ENCODE measurements around the gene THAP12. TPM values are rescaled to one million over a fixed set of nuclear protein-coding genes. Genes with fewer than 3 reads are reported as not detected.
A peak's percentile ranks its signal among the peaks of the same experiment; 100 is the strongest.

THAP12 gene
- total and polyA plus RNA-seq, 2 of the 13 experiments (the other 11 are each of a cell fraction or from before 2014, with no cell fraction given): 18.8 to 51.3 TPM

DNA sequence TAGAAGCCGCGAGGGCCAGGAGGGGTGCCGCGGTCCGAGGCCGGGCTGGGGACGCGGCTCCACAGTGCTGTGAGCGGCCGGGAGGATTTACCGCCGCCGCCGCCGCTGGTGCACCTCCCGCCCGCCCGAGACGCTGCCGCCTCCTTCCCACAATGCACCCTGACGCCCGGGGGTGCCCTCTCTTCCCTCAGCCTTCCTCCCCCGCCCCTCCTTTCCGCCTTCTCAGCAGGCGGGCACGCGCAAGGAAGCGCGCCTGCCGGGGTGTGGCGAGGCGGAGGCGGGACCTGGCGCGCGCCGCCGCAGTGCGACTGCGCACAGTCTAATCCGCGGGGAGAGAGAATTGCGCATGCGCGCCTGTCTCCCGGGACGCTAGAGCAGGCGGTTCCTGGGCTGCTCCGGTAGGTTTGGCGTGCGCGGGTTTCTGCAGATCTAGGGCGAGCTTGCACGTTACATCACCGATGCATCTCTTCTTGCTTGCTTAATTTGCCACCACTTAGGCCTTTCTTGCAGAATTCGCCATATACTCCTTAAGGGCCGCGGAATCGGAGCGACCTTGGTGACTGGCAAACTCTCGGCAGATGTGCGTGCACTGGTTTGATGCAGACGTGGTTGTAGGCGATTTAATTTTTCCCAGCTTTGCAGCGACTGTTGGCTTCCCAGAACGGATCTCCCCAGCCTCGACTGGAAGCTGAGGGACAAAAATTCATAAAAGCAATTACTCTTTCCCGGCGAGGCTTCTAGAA is at the start of gene THAP12, which contains the start of gene GVQW3 (continued):
- TF ChIP-seq, protein P1, sequence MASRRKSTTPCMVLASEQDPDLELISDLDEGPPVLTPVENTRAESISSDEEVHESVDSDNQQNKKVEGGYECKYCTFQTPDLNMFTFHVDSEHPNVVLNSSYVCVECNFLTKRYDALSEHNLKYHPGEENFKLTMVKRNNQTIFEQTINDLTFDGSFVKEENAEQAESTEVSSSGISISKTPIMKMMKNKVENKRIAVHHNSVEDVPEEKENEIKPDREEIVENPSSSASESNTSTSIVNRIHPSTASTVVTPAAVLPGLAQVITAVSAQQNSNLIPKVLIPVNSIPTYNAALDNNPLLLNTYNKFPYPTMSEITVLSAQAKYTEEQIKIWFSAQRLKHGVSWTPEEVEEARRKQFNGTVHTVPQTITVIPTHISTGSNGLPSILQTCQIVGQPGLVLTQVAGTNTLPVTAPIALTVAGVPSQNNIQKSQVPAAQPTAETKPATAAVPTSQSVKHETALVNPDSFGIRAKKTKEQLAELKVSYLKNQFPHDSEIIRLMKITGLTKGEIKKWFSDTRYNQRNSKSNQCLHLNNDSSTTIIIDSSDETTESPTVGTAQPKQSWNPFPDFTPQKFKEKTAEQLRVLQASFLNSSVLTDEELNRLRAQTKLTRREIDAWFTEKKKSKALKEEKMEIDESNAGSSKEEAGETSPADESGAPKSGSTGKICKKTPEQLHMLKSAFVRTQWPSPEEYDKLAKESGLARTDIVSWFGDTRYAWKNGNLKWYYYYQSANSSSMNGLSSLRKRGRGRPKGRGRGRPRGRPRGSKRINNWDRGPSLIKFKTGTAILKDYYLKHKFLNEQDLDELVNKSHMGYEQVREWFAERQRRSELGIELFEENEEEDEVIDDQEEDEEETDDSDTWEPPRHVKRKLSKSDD (CRISPR knock-in tag; IDR thresholded peaks at IDR 0.05; ENCODE audit: low read depth): no peak
- 0 out of 2 replicates have a peak, but pooled peaks have one; percentile 25 for TF ChIP-seq GATAD2A (CRISPR knock-in tag; IDR thresholded peaks at IDR 0.05)
- no peak for TF ChIP-seq ZFP1 (CRISPR knock-in tag; IDR thresholded peaks at IDR 0.05)
- TF ChIP-seq ZNF331 (CRISPR knock-in tag; IDR thresholded peaks at IDR 0.05): 0 out of 2 replicates have a peak, but pooled peaks have one; percentile 7
- no peak for TF ChIP-seq MYNN (CRISPR knock-in tag; IDR thresholded peaks at IDR 0.05; ENCODE audit: low read depth)
- TF ChIP-seq, protein P2, sequence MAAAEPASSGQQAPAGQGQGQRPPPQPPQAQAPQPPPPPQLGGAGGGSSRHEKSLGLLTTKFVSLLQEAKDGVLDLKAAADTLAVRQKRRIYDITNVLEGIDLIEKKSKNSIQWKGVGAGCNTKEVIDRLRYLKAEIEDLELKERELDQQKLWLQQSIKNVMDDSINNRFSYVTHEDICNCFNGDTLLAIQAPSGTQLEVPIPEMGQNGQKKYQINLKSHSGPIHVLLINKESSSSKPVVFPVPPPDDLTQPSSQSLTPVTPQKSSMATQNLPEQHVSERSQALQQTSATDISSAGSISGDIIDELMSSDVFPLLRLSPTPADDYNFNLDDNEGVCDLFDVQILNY (CRISPR knock-in tag; conservative IDR thresholded peaks at IDR 0.05): peak; percentile 55; the same call in 1 of the 2 replicates
- peak; percentile 91; the same call in 1 of the 2 replicates for TF ChIP-seq KDM3A (CRISPR knock-in tag; IDR thresholded peaks at IDR 0.05; ENCODE audit: low read depth)
- peak; percentile 80; the same call in 1 of the 3 replicates for TF ChIP-seq MXI1 (IDR thresholded peaks at IDR 0.05; ENCODE audit: borderline replicate concordance, low read depth, low read length)

DNA sequence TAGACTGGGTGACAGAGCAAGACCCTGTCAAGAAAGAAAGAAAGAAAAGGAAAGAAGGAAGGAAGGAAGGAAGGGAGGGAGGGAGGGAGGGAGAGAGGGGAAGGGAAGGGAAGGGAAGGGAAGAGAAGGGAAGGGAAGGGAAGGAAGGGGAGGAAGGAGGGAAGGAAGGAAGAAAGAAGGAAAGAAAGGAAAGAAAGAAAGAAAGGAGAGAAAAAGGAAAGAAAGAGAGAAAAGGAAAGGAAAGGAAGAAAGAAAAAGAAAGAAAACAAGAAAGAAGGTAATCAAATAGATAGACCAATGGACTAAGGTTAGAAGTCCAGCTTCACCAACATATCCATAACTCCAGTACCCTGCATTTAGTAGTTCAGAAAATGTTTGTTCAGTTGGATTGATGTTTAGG is 45.7 kb upstream of the THAP12 start:
- H3K9me3 ChIP-seq (ENCODE audit: low read length): no peaks in the 10 kb centered on the region
- H3K4me1 ChIP-seq (ENCODE audit: insufficient read depth, low read length): no peaks in the 10 kb centered on the region
- ChIA-PET POLR2A (no interaction called here), CTCF (ENCODE audit: low intra/inter-chr PET ratio, low total read pairs) (no interaction called here)
- no peak overlapping the region for H3K27ac ChIP-seq (ENCODE audit: extremely low read length, insufficient read depth, low read length)
- ATAC-seq (no peak), FAIRE-seq (no peak), DNase-seq (ENCODE audit: low spot score) (no peak)
- intact Hi-C loops (cut with micrococcal nuclease; ENCODE audit: unreplicated experiment) (no loop called here), in situ Hi-C loops (cut with HindIII; ENCODE audit: extremely low pct_ligation_motif_present, low pct_unique_long_range_greater_than_20kb) (no loop called here)
- no peak overlapping the region for H3K4me3 ChIP-seq (replicated peaks in 1 of 3; ENCODE audit: insufficient read depth in 1 of 3, low read depth in 2 of 3, low read length in 3 of 3)
- no peak overlapping the region for H3K4me2 ChIP-seq (ENCODE audit: low read depth, low read length)
- peaks cover 1 to 13% of the 10 kb centered on the region in 2 experiments; a peak in 1 of 5 replicates for H3K27me3 ChIP-seq (ENCODE audit: control insufficient read depth in 1 of 2, insufficient read depth in 2 of 2, low read length in 2 of 2)
- no peaks in the 10 kb centered on the region for H3K36me3 ChIP-seq (replicated peaks in 1 of 2; ENCODE audit: control insufficient read depth in 1 of 2, insufficient read depth in 2 of 2, low read length in 2 of 2)
- H2AFZ ChIP-seq (ENCODE audit: low read length): no peak overlapping the region
- no peak overlapping the region for H3K9ac ChIP-seq (ENCODE audit: insufficient read depth, low read depth, low read length)
- no peaks in the 10 kb centered on the region for H3K79me2 ChIP-seq (ENCODE audit: insufficient read depth, low read length)
- H4K20me1 ChIP-seq (ENCODE audit: insufficient read depth, low read length): no peaks in the 10 kb centered on the region
- no TSS peak for BruUV-seq (replicated peaks)
- TF ChIP-seq RARG (CRISPR knock-in tag; IDR thresholded peaks at IDR 0.05; ENCODE audit: low read depth) (no peak), ZNF101 (CRISPR knock-in tag; IDR thresholded peaks at IDR 0.05; ENCODE audit: borderline replicate concordance, low read depth) (no peak), SRSF9 (IDR thresholded peaks at IDR 0.05; ENCODE audit: borderline replicate concordance, insufficient read depth, low read depth, low read length, poor library complexity, severe bottlenecking) (no peak), XRCC5 (optimal IDR thresholded peaks at IDR 0.05; ENCODE audit: low read length) (no peak), HNF4G (IDR thresholded peaks at IDR 0.05; ENCODE audit: borderline replicate concordance, low read depth, low read length) (no peak), HNF4G (CRISPR knock-in tag; IDR thresholded peaks at IDR 0.05; ENCODE audit: borderline replicate concordance, low read depth) (no peak), ZSCAN20 (CRISPR knock-in tag; IDR thresholded peaks at IDR 0.05; ENCODE audit: borderline replicate concordance) (no peak)
- TF ChIP-seq, protein P3, sequence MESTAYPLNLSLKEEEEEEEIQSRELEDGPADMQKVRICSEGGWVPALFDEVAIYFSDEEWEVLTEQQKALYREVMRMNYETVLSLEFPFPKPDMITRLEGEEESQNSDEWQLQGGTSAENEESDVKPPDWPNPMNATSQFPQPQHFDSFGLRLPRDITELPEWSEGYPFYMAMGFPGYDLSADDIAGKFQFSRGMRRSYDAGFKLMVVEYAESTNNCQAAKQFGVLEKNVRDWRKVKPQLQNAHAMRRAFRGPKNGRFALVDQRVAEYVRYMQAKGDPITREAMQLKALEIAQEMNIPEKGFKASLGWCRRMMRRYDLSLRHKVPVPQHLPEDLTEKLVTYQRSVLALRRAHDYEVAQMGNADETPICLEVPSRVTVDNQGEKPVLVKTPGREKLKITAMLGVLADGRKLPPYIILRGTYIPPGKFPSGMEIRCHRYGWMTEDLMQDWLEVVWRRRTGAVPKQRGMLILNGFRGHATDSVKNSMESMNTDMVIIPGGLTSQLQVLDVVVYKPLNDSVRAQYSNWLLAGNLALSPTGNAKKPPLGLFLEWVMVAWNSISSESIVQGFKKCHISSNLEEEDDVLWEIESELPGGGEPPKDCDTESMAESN (CRISPR knock-in tag; conservative IDR thresholded peaks at IDR 0.05): no peak
- TF ChIP-seq, protein P4, sequence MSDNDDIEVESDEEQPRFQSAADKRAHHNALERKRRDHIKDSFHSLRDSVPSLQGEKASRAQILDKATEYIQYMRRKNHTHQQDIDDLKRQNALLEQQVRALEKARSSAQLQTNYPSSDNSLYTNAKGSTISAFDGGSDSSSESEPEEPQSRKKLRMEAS (IDR thresholded peaks at IDR 0.05): no peak

All from HepG2 (cell line).